Ascending aorta (tissue), 2 donors: ENCODE results near the gene EXPH5. TPM values are rescaled to one million over a fixed set of nuclear protein-coding genes. Genes with fewer than 3 reads are reported as not detected.

Source experiments
- DNase-seq, 2 donors: peaks; one replicate each; pipeline ENCODE4 v3.0.0-alpha.2; 2019; ENCODE audit warnings: low spot score in 2 of 2
- H3K27ac ChIP-seq, 2 donors: fragments of 200-600 bp; sonication (generic); one replicate each; pipeline ENCODE4 v1.5.1; 2016 to 2017; ENCODE audit warnings: mild to moderate bottlenecking in 1 of 2
- H3K27me3 ChIP-seq: fragments of 200-600 bp; sonication (generic); one replicate; pipeline ENCODE4 v1.5.1; 2017
- H3K36me3 ChIP-seq, 2 donors: fragments of 200-600 bp; sonication (generic); one replicate each; pipeline ENCODE4 v1.5.1; 2016
- H3K4me1 ChIP-seq, 2 donors: fragments of 200-600 bp; sonication (generic); one replicate each; pipeline ENCODE4 v1.5.1; 2016 to 2017; ENCODE audit warnings: mild to moderate bottlenecking in 1 of 2
- H3K4me3 ChIP-seq, 2 donors: fragments of 200-600 bp; sonication (generic); one replicate each; pipeline ENCODE4 v1.5.1; 2016 to 2017; ENCODE audit warnings: mild to moderate bottlenecking in 1 of 2
- H3K9me3 ChIP-seq, 2 donors: fragments of 200-600 bp; sonication (generic); one replicate each; pipeline ENCODE4 v1.5.1; 2016
- intact Hi-C: fragments of 100-400 bp; cut with DNase I; formaldehyde crosslinking; loops from one replicate; pipeline ENCODE4 v1.15.1; 2023
- total RNA-seq: library from RNA; depleted of rRNA; stranded (reverse); fragments of >200 nt; gene quantifications from one replicate; pipeline ENCODE4 v1.1.0, GENCODE V29; 2016
- TF ChIP-seq, protein P1 (sequence below), 3 experiments: fragments of 200-600 bp in 2 of 3; fragments of 450-650 bp in 1 of 3; sonication (generic) in 2 of 3; IDR thresholded peaks; one replicate each; pipeline ENCODE4 v1.5.1; 2016 to 2019; ENCODE audit warnings: antibody characterized with exemption in 3 of 3, mild to moderate bottlenecking in 1 of 3, moderate library complexity in 1 of 3

Gene EXPH5
- total RNA-seq, 1 donor from 2014 or later = 1.1 TPM

DNA sequence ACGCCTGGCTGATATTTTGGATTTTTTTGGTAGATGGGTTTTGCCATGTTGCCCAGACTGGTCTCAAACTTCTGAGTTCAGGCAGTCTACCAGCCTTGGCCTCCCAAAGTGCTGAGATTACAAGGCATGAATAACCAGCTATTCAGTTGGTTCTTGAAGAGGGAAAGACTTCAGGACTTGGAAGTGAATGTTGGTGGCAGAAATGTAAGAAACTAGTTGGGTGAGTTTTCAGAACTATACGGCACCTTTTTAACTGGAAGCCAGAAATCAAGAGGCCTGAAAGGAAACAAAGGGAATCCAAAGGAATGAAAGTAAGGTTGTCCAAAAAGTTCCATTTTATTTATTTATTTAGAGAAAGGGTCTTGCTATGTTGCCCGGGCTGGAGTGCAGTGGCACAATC is 98.2 kb downstream of the EXPH5 start:
- Histone ChIP-seq H3K4me1 (no peaks in the 10 kb centered on the region), H3K4me3 (no peak overlapping the region), H3K36me3 (peaks cover under 1 to 1% of the 10 kb centered on the region in 2 donors), H3K27me3 (no peaks in the 10 kb centered on the region), H3K9me3 (no peaks in the 10 kb centered on the region), H3K27ac (no peak overlapping the region)
- intact Hi-C loops = loop anchor here (5.0 kb wide), 1 partner anchor 373 kb away; the partner anchor contains the start of gene ACAT1
- no peak for DNase-seq
- TF ChIP-seq, protein P1, sequence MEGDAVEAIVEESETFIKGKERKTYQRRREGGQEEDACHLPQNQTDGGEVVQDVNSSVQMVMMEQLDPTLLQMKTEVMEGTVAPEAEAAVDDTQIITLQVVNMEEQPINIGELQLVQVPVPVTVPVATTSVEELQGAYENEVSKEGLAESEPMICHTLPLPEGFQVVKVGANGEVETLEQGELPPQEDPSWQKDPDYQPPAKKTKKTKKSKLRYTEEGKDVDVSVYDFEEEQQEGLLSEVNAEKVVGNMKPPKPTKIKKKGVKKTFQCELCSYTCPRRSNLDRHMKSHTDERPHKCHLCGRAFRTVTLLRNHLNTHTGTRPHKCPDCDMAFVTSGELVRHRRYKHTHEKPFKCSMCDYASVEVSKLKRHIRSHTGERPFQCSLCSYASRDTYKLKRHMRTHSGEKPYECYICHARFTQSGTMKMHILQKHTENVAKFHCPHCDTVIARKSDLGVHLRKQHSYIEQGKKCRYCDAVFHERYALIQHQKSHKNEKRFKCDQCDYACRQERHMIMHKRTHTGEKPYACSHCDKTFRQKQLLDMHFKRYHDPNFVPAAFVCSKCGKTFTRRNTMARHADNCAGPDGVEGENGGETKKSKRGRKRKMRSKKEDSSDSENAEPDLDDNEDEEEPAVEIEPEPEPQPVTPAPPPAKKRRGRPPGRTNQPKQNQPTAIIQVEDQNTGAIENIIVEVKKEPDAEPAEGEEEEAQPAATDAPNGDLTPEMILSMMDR (IDR thresholded peaks at IDR 0.05) = no peak

GRCh38 chr11:108494182-108494581 is 99.4 kb downstream of the EXPH5 start:
- no peaks in the 10 kb centered on the region for H3K27me3 ChIP-seq
- peaks cover 8 to 9% of the 10 kb centered on the region in 2 donors for H3K36me3 ChIP-seq
- DNase-seq = no peak
- TF ChIP-seq, protein P1 (IDR thresholded peaks at IDR 0.05) = no peak
- H3K4me1 ChIP-seq = no peaks in the 10 kb centered on the region
- no peak overlapping the region for H3K27ac ChIP-seq
- intact Hi-C loops = no loop called here
- no peaks in the 10 kb centered on the region for H3K9me3 ChIP-seq
- no peak overlapping the region for H3K4me3 ChIP-seq

- DNase-seq = no peak
- intact Hi-C loops = no loop called here
- no peaks in the 10 kb centered on the region for H3K4me1 ChIP-seq
- no peaks in the 10 kb centered on the region for H3K9me3 ChIP-seq
- peaks cover 9 to 25% of the 10 kb centered on the region in 2 donors for H3K36me3 ChIP-seq
- TF ChIP-seq, protein P1 (IDR thresholded peaks at IDR 0.05) = no peak
- H3K27ac ChIP-seq = no peak overlapping the region
- H3K27me3 ChIP-seq = no peaks in the 10 kb centered on the region
- no peak overlapping the region for H3K4me3 ChIP-seq
Measured at GRCh38 chr11:108491936-108492335, 101.6 kb downstream of the EXPH5 start.

- no peaks in the 10 kb centered on the region for H3K9me3 ChIP-seq
- peaks cover 19 to 64% of the 10 kb centered on the region in 2 donors for H3K36me3 ChIP-seq
- H3K27ac ChIP-seq = no peak overlapping the region
- TF ChIP-seq, protein P1 (IDR thresholded peaks at IDR 0.05) = no peak
- DNase-seq = no peak
- intact Hi-C loops = no loop called here
- no peaks in the 10 kb centered on the region for H3K4me1 ChIP-seq
- no peak overlapping the region for H3K4me3 ChIP-seq
- no peaks in the 10 kb centered on the region for H3K27me3 ChIP-seq
Measured at GRCh38 chr11:108486828-108487227, 106.7 kb downstream of the EXPH5 start.

DNA sequence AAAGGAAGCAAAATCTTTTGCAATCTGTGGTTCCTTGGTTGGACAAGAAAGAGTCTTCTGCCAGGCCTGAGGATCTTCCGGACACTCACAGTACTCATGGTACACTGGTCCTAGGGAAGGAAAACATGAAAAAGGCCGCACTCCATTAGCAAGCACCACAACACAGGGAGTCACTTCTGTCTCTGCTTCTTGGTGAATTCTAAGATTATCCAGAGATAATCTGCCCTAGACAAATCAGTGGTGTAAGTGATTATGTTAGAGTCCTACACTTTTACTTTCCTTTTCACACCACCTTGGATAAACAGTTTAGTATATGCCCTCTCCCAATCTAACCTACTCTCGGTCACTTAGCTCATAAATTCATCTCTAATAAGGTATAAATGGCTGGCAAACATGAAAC is 107.2 kb downstream of the EXPH5 start:
- H3K36me3 ChIP-seq = peaks cover 19 to 69% of the 10 kb centered on the region in 2 donors

More for the DNA sequence above, 107.2 kb downstream of the EXPH5 start:
- intact Hi-C loops = no loop called here
- Histone ChIP-seq H3K27ac (no peak overlapping the region), H3K9me3 (no peaks in the 10 kb centered on the region), H3K4me1 (no peaks in the 10 kb centered on the region), H3K27me3 (no peaks in the 10 kb centered on the region), H3K4me3 (no peak overlapping the region)
- no peak for DNase-seq
- TF ChIP-seq, protein P1 (IDR thresholded peaks at IDR 0.05) = no peak
